22Rv1 (cell line): ENCODE data around the gene MLXIPL.

Experiments used
- CTCF ChIP-seq: fragments of 450-650 bp; IDR thresholded peaks from 2 replicates; pipeline ENCODE4 v1.5.1; 2017; ENCODE audit warnings: mild to moderate bottlenecking
- ZFX ChIP-seq: fragments of 450-650 bp; IDR thresholded peaks from 2 replicates; pipeline ENCODE4 v1.6.1; 2017; ENCODE audit warnings: antibody characterized with exemption, borderline replicate concordance

GRCh38 chr7:73544678-73545077, 79.6 kb downstream of the MLXIPL start:
- no peak for TF ChIP-seq CTCF
- no peak for TF ChIP-seq ZFX
